ENCODE data around the gene GPR26. TPM values are rescaled to one million over a fixed set of nuclear protein-coding genes. Genes with fewer than 3 reads are reported as not detected.
"Not testable (repeated sequence)": the region's sequence is repeated elsewhere in the genome, so short reads cannot be mapped to it uniquely, and the experiment has no call there.

The GPR26 gene
- polyA plus RNA-seq, 5 donors, result 0.03 TPM; not detected in 4

DNA sequence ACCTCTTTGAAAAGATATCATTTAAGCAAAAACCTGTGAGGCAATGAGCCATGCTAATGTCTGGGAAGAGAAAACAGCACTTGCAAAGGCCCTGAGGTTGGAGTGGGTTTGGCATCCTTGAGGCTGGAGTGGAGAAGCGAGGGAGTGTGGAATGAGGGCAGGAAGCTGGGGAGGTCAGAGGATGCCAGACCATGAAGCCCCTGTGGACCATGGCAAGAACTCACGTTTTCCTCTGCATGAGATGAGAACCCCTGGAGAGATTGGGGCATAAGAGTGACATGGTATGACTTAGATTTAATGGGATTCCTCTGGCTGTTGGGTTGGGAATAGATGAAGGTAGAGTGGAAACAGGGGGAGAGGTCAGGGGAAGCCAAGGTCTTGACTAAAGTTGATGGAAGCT lies 49.4 kb downstream of the GPR26 start:
- DNase-seq, result no peak

DNA sequence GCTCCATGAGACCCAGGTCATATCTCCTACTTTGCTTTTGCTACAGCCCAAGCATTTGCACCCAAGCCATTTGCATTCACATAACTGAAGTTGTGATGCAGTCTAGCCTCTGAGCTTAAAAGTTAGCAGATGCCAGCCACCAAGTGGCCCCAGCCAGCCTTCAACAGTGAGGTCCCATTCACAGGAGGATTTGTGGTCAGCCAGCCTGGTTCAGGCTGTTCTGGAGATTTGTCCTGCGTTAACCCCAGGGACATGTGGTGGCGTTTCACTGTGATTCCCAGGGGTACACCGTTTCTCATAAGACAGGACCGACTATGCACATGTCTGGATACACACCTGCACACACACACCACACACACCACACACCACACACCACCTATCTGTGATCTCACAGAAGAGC lies 51.2 kb downstream of the GPR26 start:
- no peak for DNase-seq

DNA sequence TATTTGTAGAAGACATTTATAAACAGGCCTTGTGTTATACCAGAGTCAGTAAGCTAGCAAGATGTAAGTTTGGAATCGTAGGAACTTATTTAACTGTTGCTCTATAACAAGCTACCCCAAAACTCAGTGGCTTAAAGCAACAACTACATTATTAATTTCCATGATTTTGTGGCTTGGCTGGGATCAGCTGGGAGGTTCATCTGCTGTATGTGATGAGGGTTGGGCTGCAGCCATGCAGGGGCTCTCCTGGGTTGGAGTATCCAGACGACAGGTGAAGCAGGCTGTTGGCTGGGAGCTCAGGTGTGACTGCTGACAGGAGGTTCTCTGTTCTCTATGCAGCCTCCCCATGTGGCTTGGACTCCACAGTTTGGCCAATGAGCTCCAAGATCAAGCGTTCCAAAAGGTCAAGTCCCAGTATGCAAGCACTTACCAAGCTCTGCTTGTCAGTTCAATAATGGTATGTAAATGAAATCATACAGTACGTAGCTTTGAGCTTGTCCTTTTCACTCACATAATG lies 52.4 kb downstream of the GPR26 start:
- DNase-seq, result no peak

DNA sequence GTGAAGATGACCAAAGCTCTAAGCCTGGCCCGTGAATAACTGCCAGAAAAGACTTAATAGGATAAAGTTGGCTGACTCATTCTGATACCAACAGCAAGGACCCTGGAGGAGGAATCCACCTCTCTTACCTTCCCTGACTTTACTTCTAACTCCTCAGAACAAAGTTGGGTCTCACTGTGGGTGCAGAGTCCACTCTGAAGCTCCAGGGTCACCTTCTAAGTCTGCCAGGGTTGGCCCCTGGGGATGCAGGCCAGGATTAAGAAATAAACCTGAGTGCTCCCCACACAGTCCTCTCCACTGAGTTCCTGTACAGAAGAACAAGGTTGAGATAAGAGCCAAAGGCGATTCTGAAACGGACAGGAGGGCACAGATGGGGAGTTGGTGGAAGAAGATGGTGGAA lies 54.4 kb downstream of the GPR26 start:
- DNase-seq, result no peak

DNA sequence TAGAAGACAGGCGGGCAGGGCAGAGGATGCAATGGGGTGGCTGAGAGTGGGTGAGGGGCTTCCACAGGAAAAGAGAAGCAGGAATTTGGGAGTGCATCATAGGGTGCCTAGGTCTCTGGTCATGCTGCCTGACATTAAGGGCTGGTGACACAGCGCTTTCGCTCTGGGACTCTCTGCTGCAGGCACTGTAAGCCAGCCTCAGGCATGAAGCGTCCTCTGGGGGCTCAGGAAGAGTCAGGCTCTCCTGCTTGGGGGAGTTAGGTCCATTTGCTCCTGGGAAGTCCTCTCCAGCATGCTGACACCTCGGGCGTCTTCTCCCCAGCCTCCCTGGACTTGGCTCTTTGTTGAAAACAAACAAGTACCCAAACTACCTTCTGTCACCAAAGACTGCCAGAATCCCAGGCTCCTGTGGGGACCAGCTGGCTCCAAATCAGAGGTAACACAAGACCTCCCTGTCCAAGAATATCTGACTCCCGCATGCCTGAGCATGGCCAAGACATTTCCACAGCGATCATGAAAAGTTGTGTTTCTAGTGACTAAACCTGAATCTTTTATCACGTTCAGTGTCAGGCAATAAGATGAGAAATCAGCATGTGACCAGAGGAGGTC lies 55.4 kb downstream of the GPR26 start:
- no peak for DNase-seq

DNA sequence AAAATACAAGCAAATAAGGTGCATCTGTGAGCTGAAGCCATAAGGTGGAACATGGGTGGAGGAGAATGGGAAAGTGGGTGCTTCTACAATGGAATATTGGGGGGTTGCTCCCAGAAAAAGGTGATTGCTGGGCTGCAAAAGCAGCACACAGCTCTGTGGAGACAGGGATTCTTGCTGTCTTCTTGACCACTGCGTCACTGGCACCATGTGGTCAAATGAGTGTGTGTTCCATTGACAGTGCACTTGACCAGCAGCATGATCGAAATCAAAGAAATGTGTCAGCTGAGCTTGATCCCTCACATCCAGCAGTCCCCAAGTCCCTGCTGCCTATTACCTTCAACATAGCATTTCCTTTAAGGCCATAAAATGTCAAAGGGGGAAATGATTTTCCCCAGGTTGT lies 56.2 kb downstream of the GPR26 start:
- DNase-seq, result no peak

DNA sequence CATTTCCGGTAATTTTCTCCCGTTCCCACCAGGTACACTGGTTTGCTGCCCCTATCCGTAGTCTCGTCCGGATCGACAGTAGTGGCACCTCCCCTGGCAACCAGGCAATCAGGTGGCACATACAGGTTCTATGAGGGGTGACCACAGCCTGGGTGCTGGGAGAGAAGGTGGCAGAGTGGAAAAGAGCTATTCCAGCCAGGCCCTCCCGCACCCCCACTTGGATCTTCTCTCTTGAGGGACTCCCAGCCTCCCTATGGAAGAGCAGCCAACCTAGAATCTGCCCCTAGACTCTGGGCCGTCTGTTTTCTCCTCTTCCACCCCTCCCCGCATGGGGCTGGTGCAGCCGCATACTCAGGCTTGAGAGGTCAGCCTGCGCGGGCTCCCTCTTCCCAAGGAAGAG lies 58.6 kb downstream of the GPR26 start:
- DNase-seq, result no peak

DNA sequence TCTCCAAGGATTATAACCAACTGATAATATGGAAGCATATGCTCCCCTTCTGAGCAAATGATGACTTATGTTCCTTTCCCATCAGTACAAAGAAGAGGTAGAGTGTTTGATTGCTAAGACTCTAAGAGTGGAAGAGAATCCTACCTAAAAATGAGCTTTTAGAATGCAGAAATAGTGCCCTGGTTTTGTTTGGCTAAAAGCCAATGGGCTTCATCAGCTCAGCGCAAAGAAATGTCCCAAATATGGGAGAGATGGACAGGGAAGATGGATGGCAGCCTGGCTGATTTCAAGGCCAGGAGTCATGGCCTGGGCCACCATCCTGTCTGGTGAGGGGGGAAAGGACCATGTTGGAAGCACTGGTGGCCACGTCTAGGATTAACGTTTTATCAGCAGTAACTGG lies 60.2 kb downstream of the GPR26 start:
- no peak for DNase-seq

DNA sequence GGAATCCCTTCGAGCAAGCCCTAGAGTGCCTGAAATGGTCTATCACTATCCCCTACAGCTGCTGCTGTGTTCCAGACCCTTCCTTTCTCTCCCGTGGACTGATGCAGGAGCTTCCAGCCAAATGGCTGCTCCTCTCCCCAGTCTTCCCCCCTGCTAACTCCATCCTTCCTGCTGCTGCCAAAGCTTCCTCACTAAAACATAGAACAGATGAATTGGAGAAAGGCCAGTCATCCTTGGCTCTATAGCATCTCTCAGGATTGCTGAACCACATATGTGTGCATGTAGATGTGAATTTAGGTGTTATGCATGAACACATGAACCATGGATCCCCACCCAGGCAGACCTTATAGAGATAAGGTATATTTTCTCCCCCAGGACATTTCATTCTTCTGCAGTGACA lies 60.7 kb downstream of the GPR26 start:
- no peak for DNase-seq

DNA sequence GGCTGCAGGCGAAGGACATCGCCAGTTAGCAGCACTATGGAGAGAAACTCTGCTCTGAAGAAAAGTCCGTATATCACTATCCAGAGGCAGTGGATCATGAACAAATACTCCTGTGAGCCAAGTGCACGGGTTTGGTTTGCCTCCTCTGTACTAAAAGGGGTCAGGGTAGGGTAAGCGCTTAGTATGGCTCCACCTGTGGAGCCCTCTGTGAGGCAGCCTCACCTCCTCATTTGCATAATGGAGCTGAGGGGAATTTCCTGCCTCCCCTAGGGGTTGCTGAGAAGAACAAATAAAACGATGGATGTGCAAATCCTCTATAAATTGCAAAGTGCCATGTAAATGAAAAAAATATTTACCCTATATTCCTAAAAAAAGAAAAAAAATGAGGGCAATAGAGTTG lies 63.4 kb downstream of the GPR26 start:
- DNase-seq, result no peak

DNA sequence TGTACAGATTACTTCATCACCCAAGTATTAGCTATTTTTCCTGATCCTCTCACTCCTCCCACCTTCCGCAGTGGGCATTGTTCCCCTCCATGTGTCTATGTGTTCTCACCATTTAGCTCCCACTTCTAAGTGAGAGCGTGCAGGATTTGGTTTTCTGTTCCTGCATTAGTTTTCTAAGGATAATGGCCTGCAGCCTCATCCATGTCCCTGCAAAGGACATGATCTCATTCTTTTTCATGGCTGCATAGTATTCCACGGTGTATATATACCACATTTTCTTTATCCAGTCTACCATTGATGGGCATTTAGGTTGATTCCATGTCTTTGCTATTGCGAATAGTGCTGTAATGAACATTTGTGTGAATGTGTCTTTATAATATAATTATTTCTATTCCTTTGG lies 70.8 kb downstream of the GPR26 start:
- DNase-seq, result not testable (repeated sequence)

DNA sequence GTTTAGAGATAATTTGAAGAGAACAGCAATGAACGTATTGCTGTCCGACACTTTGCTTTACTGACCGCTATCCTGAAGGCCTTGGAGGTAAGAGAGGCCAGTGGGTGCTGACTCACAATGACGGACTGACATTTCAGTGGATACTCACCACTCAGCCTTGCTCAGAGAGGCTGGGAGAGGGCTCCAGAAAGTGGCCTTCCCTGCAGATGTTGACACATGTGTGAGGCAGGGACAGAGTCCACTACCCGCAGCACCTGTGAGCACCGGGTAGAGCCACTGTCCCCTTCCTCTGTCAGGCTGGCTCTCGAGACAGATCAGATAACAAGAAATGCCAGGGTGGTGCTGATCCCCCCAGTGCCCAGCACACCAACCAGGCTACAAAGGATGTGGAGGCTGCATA lies 75.0 kb downstream of the GPR26 start:
- no peak for DNase-seq

DNA sequence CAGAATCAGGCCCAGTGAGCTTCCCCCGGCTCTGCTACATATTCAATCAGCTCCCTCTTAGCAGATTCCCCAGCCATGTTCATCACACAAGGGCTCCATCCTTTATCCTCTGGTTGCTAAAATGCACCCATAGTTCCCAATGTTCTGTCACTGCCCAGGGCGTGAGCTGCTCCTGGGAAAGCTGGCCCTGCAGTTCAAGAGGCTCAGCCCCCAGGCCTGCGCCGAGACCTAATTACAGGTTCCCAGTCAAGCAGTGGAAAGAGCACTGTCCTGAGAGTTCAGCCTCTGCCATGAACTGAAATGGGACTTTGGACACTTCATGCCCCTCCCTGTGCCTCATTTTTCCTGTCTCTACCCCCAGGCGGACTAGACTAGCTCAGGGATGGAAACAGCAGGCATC lies 75.6 kb downstream of the GPR26 start:
- no peak for DNase-seq

DNA sequence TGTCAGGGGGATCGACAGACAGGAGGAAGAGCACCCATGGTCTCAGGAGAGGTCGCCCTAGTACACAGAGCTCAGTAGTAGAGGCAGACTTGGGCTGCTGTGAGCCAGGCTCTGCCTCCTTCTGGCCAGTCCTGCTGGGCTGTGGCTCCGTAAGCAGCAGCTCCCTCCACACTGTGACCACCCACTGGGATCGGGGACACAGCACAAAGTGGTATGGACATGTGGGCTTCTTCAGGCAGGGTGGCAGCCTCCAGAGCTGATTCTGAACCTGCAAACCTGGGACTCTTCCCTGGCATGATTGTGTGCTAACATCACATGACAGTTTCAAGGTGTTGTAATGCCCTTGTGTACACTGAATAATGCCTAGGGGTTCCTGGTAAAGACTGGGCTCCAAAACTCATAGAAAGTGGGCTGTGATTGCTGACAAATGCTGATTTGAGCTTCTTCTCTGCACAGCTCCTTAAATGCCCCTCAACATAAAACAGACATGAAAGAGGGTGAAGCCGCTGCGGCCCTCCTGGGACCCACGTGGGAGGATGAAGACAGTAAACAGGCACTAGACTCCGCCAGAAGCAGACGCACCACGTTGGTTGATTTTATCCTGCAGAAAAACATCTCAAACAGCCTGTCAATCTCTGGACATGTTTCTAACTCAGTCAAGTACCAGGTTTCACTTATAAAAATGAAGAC lies 76.7 kb downstream of the GPR26 start:
- DNase-seq, result no peak

DNA sequence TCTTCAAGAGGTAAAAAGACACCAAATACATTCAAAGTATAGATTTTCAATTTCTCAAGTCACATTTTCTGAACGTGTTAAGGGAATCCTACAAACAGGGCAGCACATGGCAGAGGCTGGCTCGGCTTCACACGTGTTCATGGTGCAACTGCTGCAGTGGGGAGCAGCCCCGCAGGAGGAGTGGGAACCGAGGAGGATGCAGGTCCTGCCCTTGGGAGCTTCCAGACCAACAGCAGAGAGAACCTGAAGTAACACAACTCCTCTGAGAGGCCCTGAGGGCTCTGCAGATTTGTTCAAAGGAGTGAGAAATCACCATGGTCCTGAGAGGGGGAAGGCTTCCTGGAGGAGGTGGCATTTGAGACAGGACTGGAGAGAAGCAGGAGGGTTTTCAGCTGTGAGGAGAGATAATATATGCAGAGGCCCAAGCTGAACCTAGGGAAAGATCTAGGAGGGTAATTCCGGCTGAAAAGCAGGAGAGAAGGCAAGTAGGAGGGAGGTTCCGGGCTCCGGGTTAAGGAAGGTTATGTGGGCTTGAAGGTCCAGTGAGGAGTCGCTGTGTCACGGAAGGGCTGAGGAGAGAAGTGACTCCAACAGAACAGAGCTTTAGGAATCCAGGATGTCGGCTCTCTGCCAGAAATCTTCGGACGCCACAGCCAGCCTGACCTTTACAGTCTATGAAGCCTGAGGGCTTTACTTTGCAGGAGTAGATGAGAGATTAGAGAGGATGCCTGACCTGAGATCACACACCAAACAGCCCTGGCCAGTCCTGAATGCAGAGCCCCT lies 77.5 kb downstream of the GPR26 start:
- no peak for DNase-seq

DNA sequence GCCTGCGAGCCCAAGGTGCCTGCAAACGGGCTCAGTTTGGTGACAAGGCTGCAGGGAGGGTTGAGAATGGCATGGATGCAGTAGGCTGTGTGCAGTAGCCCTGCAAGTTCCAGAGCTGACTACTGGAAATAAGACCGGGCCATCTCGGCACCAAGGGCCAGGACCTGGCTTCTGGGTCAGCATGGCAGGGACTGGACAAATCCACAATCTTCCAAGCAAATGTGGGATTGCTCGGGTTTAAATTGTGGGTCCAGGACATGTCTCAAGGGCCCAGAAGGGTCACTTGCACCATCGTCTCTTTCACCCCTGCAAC lies 78.0 kb downstream of the GPR26 start:
- DNase-seq, result no peak

Other genes starting within 250 kb of the GPR26 start
- gene CPXM2, start 225.5 kb downstream of the GPR26 start, polyA plus RNA-seq (ENCODE audit: insufficient read depth in 1 of 5, insufficient read length in 5 of 5, low replicate concordance in 1 of 5), result 1 to 10 TPM; 1.5 to 4.8 (median 2.2) TPM

Data from right lung (tissue), 5 donors.